HCT116 (cell line): ENCODE measurements around the gene CSH2. TPM values are rescaled to one million over a fixed set of nuclear protein-coding genes. Genes with fewer than 3 reads are reported as not detected.

ENCODE experiments used
- ATAC-seq: fragments of 200-7000 bp; cut with Tn5 transposase; 2 replicates; pipeline ENCODE4 v1.9.1; 2020; ENCODE audit warnings: mild to moderate bottlenecking, moderate library complexity
- BruUV-seq: library from RNA; stranded (reverse); fragments of 400-500 nt; replicated peaks from 2 replicates; lab custom pipeline; 2021; lab: Mats Ljungman, UMichigan
- CTCF ChIA-PET: fragments of 300-600 bp; sonication (Branson Sonifier 250); formaldehyde crosslinking; loops from one replicate; lab custom pipeline; 2021; ENCODE audit warnings: antibody characterized with exemption; lab: Charles Lee
- POLR2A ChIA-PET: fragments of 300-600, 350-600 bp; sonication (Branson Sonifier 250); formaldehyde crosslinking; loops from one replicate; lab custom pipeline; 2021; ENCODE audit warnings: antibody characterized with exemption; lab: Charles Lee
- RAD21 ChIA-PET, 2 experiments: fragments of 300-600 bp; sonication (Branson Sonifier 250); formaldehyde crosslinking; loops; one replicate each; lab custom pipeline; 2023; ENCODE audit warnings: low total read pairs in 2 of 2; ENCODE audit not compliant: uncharacterized antibody in 2 of 2, unreplicated experiment in 2 of 2, low non-redundant PET in 1 of 2; lab: Charles Lee
- DNase-seq: peaks from one replicate; pipeline ENCODE4 v3.0.0-alpha.2; 2010; ENCODE audit warnings: low read depth, low spot score
- H2AFZ ChIP-seq: fragments of 200-600 bp; shearing (Covaris generic), sonication (generic); 2 replicates; pipeline ENCODE4 v1.6.1; 2017; ENCODE audit warnings: low read depth, mixed run types, mixed read lengths, antibody characterized with exemption, low read length; ENCODE audit not compliant: poor library complexity, severe bottlenecking
- H3K27ac ChIP-seq: 2 replicates; pipeline ENCODE4 v1.5.1; 2012; ENCODE audit warnings: low read depth, low read length
- H3K27me3 ChIP-seq: fragments of 200-600 bp; sonication (generic); 2 replicates; pipeline ENCODE4 v1.6.1; 2016; ENCODE audit warnings: mixed run types, low read length, mixed read lengths; ENCODE audit not compliant: insufficient read depth
- H3K36me3 ChIP-seq, 2 experiments: fragments of 200-500 bp in 1 of 2; fragments of 200-600 bp in 1 of 2; sonication (Bioruptor generic) in 1 of 2; sonication (generic) in 1 of 2; 2 replicates each; pipeline versions ENCODE4 v1.5.1 to v1.6.1; 2014 to 2016; ENCODE audit warnings: low read length in 2 of 2, inconsistent platforms in 1 of 2, mixed read lengths in 1 of 2, mixed run types in 1 of 2; ENCODE audit not compliant: insufficient read depth in 2 of 2, control insufficient read depth in 1 of 2
- H3K4me1 ChIP-seq, 2 experiments: fragments of 200-600 bp in 1 of 2; sonication (generic) in 1 of 2; 2 replicates each; pipeline versions ENCODE4 v1.5.1 to v1.6.1; 2012 to 2017; ENCODE audit warnings: low read length in 2 of 2, inconsistent platforms in 1 of 2, mild to moderate bottlenecking in 1 of 2, mixed read lengths in 1 of 2, mixed run types in 1 of 2, moderate library complexity in 1 of 2; ENCODE audit not compliant: insufficient read depth in 2 of 2, control insufficient read depth in 1 of 2
- H3K4me2 ChIP-seq: fragments of 200-600 bp; sonication (generic); 2 replicates; pipeline ENCODE4 v1.6.1; 2017; ENCODE audit warnings: mixed run types, low read length, mixed read lengths
- H3K4me3 ChIP-seq, 2 experiments: fragments of 200-600 bp in 1 of 2; sonication (generic) in 1 of 2; replicated peaks in 1 of 2; 2 replicates each; pipeline ENCODE4 v1.5.1; 2011 to 2016; ENCODE audit warnings: low read length in 2 of 2, control low read depth in 1 of 2, low read depth in 1 of 2, mild to moderate bottlenecking in 1 of 2, mixed read lengths in 1 of 2, mixed run types in 1 of 2
- H3K79me2 ChIP-seq: fragments of 200-600 bp; sonication (generic); 2 replicates; pipeline ENCODE4 v1.6.1; 2017; ENCODE audit warnings: mild to moderate bottlenecking, mixed run types, low read length, moderate library complexity, mixed read lengths; ENCODE audit not compliant: insufficient read depth
- H3K9ac ChIP-seq: fragments of 200-600 bp; sonication (generic); 2 replicates; pipeline ENCODE4 v1.6.1; 2016; ENCODE audit warnings: low read length, mixed read lengths
- H3K9me2 ChIP-seq: fragments of 200-600 bp; sonication (generic), shearing (Covaris generic); 2 replicates; pipeline ENCODE4 v1.6.1; 2017; ENCODE audit warnings: mixed run types, mild to moderate bottlenecking, moderate library complexity; ENCODE audit not compliant: insufficient read depth
- H3K9me3 ChIP-seq, 2 experiments: fragments of 200-500 bp in 1 of 2; fragments of 200-600 bp in 1 of 2; sonication (Bioruptor generic) in 1 of 2; sonication (generic) in 1 of 2; 2 replicates each; pipeline ENCODE4 v1.6.1; 2014 to 2017; ENCODE audit warnings: low read length in 2 of 2, mixed read lengths in 2 of 2, inconsistent platforms in 1 of 2, low read depth in 1 of 2, mild to moderate bottlenecking in 1 of 2, mixed run types in 1 of 2, moderate library complexity in 1 of 2; ENCODE audit not compliant: control insufficient read depth in 1 of 2, insufficient read depth in 1 of 2
- H4K20me1 ChIP-seq: fragments of 200-600 bp; sonication (generic), shearing (Covaris generic); 2 replicates; pipeline ENCODE4 v1.6.1; 2017; ENCODE audit warnings: mixed run types, mild to moderate bottlenecking, moderate library complexity; ENCODE audit not compliant: insufficient read depth
- CBX3 ChIP-seq: IDR thresholded peaks from 2 replicates; pipeline ENCODE4 v1.6.1; 2012; ENCODE audit warnings: low read depth
- CEBPB ChIP-seq: IDR thresholded peaks from 2 replicates; pipeline ENCODE4 v1.6.1; 2012; ENCODE audit warnings: low read depth
- ELF1 ChIP-seq: IDR thresholded peaks from 2 replicates; pipeline ENCODE4 v1.6.1; 2012; ENCODE audit warnings: low read depth, borderline replicate concordance
- EZH2 ChIP-seq: fragments of 200-600 bp; sonication (generic); IDR thresholded peaks from 2 replicates; pipeline ENCODE4 v1.6.1; 2017; ENCODE audit warnings: antibody characterized with exemption, mixed run types
- FOSL1 ChIP-seq: IDR thresholded peaks from 2 replicates; pipeline ENCODE4 v1.6.1; 2012; ENCODE audit warnings: low read depth
- SP1 ChIP-seq: IDR thresholded peaks from 2 replicates; pipeline ENCODE4 v1.6.1; 2012; ENCODE audit warnings: low read depth
- TCF7L2 ChIP-seq: IDR thresholded peaks from 2 replicates; pipeline ENCODE4 v1.7.0; 2011; ENCODE audit warnings: borderline replicate concordance, inconsistent platforms; ENCODE audit not compliant: insufficient read depth, insufficient read length; ENCODE audit errors: extremely low read depth
- YY1 ChIP-seq: IDR thresholded peaks from 2 replicates; pipeline ENCODE4 v1.6.1; 2011; ENCODE audit warnings: low read length, low read depth, moderate library complexity, mild to moderate bottlenecking; ENCODE audit not compliant: insufficient replicate concordance; ENCODE audit errors: extremely low read depth
- intact Hi-C: fragments of 100-400 bp; cut with micrococcal nuclease; formaldehyde crosslinking; loops from 2 replicates; pipeline ENCODE4 v1.10.0; 2022
- total RNA-seq: library from RNA; stranded (reverse); gene quantifications from one replicate; pipeline ENCODE4 v1.2.1, GENCODE V29; 2021; ENCODE audit not compliant: unreplicated experiment
- TF ChIP-seq, protein P1 (sequence below): IDR thresholded peaks from 2 replicates; pipeline ENCODE4 v1.6.1; 2012
- TF ChIP-seq, protein P2 (sequence below): IDR thresholded peaks from 2 replicates; pipeline ENCODE4 v1.6.1; 2012; ENCODE audit warnings: low read depth
- TF ChIP-seq, protein P3 (sequence below): IDR thresholded peaks from 2 replicates; pipeline ENCODE4 v1.6.1; 2011; ENCODE audit warnings: mild to moderate bottlenecking, low read length, moderate library complexity; ENCODE audit not compliant: insufficient replicate concordance; ENCODE audit errors: extremely low read depth

Gene CSH2
- total RNA-seq, 1 experiment from 2014 or later: not detected

DNA sequence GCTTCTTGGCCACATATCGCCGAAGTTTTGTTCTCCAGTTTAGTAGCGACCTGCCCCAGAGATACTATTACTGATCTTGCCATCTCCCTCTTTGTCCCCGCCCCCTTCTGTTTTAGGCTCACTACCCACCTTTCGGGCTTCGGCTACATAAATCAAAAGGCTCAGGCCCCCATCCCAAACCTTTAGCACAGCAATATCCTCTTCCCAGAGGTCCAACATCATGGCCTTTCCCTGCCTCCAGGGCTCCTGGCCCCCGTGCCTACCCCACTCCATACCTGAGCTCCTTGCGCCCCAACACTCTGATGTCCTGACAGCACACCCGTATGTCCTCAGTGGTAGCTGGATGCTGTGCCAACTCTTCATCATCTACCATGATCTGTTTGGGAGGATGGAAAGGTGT is 49.1 kb downstream of the CSH2 start:
- no peak overlapping the region for H3K4me2 ChIP-seq
- no peak overlapping the region for H3K4me3 ChIP-seq
- ATAC-seq: no peak
- no peaks in the 10 kb centered on the region for H3K27me3 ChIP-seq
- ChIA-PET CTCF (interaction anchor here (1.2 kb wide), 1 partner anchor 10 kb away, joined by 4 read pairs; no protein-coding TSS in a partner anchor), POLR2A (no interaction called here), RAD21 (no interaction called here)
- peaks cover 8 to 16% of the 10 kb centered on the region in 2 experiments for H3K4me1 ChIP-seq
- no peaks in the 10 kb centered on the region for H3K9me2 ChIP-seq
- H2AFZ ChIP-seq: no peak overlapping the region
- no TSS peak for BruUV-seq
- peaks cover 88% of the 10 kb centered on the region for H3K79me2 ChIP-seq
- H3K36me3 ChIP-seq: peaks cover 62 to 70% of the 10 kb centered on the region in 2 experiments
- intact Hi-C loops: no loop called here
- H3K9me3 ChIP-seq: no peaks in the 10 kb centered on the region
- DNase-seq: no peak
- H3K27ac ChIP-seq: no peak overlapping the region
- no peak overlapping the region for H3K9ac ChIP-seq
- TF ChIP-seq, protein P1, sequence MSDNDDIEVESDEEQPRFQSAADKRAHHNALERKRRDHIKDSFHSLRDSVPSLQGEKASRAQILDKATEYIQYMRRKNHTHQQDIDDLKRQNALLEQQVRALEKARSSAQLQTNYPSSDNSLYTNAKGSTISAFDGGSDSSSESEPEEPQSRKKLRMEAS: no peak
- TF ChIP-seq CEBPB: no peak
- no peak for TF ChIP-seq EZH2
- no peak for TF ChIP-seq TCF7L2
- TF ChIP-seq, protein P2, sequence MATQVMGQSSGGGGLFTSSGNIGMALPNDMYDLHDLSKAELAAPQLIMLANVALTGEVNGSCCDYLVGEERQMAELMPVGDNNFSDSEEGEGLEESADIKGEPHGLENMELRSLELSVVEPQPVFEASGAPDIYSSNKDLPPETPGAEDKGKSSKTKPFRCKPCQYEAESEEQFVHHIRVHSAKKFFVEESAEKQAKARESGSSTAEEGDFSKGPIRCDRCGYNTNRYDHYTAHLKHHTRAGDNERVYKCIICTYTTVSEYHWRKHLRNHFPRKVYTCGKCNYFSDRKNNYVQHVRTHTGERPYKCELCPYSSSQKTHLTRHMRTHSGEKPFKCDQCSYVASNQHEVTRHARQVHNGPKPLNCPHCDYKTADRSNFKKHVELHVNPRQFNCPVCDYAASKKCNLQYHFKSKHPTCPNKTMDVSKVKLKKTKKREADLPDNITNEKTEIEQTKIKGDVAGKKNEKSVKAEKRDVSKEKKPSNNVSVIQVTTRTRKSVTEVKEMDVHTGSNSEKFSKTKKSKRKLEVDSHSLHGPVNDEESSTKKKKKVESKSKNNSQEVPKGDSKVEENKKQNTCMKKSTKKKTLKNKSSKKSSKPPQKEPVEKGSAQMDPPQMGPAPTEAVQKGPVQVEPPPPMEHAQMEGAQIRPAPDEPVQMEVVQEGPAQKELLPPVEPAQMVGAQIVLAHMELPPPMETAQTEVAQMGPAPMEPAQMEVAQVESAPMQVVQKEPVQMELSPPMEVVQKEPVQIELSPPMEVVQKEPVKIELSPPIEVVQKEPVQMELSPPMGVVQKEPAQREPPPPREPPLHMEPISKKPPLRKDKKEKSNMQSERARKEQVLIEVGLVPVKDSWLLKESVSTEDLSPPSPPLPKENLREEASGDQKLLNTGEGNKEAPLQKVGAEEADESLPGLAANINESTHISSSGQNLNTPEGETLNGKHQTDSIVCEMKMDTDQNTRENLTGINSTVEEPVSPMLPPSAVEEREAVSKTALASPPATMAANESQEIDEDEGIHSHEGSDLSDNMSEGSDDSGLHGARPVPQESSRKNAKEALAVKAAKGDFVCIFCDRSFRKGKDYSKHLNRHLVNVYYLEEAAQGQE: no peak
- no peak for TF ChIP-seq ELF1
- TF ChIP-seq CBX3: no peak
- TF ChIP-seq SP1: no peak
- TF ChIP-seq FOSL1: no peak
- TF ChIP-seq YY1: no peak
- TF ChIP-seq, protein P3, sequence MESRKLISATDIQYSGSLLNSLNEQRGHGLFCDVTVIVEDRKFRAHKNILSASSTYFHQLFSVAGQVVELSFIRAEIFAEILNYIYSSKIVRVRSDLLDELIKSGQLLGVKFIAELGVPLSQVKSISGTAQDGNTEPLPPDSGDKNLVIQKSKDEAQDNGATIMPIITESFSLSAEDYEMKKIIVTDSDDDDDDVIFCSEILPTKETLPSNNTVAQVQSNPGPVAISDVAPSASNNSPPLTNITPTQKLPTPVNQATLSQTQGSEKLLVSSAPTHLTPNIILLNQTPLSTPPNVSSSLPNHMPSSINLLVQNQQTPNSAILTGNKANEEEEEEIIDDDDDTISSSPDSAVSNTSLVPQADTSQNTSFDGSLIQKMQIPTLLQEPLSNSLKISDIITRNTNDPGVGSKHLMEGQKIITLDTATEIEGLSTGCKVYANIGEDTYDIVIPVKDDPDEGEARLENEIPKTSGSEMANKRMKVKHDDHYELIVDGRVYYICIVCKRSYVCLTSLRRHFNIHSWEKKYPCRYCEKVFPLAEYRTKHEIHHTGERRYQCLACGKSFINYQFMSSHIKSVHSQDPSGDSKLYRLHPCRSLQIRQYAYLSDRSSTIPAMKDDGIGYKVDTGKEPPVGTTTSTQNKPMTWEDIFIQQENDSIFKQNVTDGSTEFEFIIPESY: no peak
- H4K20me1 ChIP-seq: peaks cover 4% of the 10 kb centered on the region; the same call in 1 of the 2 replicates
